Activated CD4-positive, alpha-beta T cell treated with anti-CD3 and anti-CD28 coated beads for 24 hours (primary cell): Measurements from ENCODE around the gene HNF4A.
A peak's percentile ranks its signal among the peaks of the same experiment; 100 is the strongest.
"Not testable (repeated sequence)": the region's sequence is repeated elsewhere in the genome, so short reads cannot be mapped to it uniquely, and the experiment has no call there.

Experiments used
- DNase-seq, 2 donors: peaks; one replicate each; pipeline ENCODE4 v3.0.0-alpha.2; 2020; ENCODE audit warnings: low read depth in 2 of 2

HNF4A gene

DNA sequence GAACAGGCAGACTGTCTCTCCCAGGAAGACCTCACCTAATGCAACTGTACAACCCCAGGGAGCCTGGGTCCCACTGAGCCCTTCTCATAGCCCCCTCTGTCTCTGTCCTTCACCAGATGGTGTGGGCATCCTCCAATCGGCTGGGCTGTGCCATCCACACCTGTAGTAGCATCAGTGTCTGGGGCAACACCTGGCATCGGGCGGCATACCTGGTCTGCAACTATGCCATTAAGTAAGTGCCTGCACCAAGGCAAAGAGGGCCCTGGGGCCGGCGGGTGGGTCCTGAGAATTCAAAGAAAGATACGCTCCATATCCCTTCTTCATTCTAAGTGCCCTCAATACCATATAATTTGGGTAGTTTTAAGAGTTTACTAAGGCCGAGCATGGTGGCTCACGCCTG, 10.4 kb upstream of the HNF4A start:
- DNase-seq: no peak

DNA sequence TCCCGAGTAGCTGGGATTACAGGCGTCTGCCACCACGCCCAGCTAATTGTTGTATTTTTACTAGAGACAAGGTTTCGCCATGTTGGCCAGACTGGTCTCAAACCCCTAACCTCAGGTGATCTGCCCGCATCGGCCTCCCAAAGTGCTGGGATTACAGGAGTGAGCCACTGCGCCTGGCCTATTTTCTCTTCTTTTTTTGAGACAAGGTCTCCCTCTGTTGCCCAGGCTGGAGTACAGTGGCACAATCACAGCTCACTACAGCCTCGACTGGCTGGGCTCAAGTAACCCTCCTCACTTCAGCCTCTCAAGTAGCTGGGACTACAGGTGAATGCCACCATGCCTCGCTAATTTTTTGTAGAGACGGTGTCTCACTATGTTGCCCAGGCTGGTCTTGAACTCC, 9.6 kb upstream of the HNF4A start:
- not testable (repeated sequence) for DNase-seq

- DNase-seq: no peak
Observed at GRCh38 chr20:44348168-44348659, 7.3 kb upstream of the HNF4A start.

GRCh38 chr20:44349349-44349748, 6.2 kb upstream of the HNF4A start:
- DNase-seq: no peak

DNA sequence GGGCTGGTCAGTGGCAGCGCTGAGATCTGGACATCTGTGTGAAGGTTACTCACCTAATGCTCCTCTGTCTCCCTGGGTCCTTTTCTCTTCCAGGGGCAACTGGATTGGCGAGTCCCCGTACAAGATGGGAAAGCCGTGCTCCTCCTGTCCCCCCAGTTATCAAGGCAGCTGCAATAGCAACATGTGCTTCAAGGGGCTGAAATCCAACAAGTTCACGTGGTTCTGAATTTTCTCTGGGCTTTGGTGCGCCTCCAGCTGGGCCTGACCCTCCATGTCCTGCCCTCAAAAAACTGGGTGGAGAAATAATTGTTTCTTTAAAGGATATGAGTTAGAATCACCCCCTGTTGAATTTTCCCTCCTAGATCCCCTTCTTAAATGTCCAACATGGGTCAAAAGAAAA, 4.9 kb upstream of the HNF4A start:
- DNase-seq: no peak

DNA sequence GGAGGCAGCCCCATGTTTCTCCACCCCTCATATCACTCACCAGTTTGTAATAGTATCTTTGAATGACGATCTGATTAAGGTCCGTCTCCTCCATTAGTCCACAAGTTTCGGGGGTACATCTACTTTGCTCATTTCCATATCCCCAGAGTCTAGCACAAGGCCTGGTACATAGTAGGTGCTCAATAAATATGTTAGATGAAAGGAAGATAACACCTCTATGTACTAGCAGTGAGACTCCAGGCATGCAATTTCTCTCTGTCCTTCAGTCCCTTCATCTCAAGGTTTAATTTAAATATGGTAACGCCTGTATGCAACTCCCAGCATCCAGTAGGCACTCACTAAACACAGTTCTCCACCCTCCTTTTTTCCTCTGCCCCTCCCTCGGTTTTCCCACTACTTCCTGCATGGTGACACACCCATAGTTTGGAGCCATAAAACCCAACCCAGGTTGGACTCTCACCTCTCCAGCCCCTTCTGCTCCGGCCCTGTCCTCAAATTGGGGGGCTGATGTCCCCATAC, 461 bp upstream of the HNF4A start:
- no peak for DNase-seq

- DNase-seq: no peak
Observed at GRCh38 chr20:44356353-44356723, 839 bp downstream of the HNF4A start.

DNA sequence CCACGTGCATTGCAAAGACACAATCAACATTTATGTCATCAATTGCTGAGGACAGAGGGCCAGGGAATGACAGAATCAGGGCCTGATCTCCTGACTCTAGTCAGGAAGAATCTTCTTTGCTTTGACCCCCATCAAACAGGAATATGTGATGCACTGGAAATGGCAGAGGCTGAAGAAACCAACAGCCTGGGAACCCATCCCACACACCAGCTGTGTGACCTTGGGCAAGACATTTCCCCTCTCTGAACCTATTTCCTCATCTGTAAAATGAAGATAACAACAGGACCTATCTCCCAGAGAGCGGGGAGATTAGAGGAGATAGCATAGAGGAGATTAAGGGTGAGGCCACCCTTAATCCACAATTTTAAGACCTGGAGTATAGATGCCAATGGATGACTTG, 1.5 kb downstream of the HNF4A start:
- DNase-seq: no peak

DNA sequence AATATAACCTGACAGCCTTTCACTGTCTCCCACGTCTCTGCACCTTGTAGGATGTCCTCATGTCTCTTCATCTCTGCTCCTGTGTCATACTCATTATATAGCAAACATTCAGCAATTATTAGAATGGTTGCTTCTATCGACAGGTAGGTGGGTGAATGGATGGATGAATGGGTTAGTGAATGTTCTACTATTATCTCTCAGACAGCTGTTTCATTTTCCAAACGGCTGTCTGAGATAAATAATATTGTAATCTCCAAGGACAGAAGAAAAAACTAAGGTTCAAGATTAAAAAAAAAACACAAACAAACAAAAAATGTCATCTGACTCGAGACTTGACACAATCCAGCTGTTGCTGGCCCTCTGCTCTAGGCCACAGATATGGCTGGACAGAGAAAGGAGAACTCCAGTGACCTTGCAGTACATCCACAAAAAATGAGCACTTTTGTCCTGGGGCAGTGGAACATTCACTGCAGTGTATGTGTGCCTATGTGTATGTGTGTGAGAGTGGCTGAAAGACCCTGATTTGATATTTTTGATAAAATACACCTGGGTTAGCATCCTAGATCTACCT, 2.1 kb downstream of the HNF4A start:
- DNase-seq: no peak

DNA sequence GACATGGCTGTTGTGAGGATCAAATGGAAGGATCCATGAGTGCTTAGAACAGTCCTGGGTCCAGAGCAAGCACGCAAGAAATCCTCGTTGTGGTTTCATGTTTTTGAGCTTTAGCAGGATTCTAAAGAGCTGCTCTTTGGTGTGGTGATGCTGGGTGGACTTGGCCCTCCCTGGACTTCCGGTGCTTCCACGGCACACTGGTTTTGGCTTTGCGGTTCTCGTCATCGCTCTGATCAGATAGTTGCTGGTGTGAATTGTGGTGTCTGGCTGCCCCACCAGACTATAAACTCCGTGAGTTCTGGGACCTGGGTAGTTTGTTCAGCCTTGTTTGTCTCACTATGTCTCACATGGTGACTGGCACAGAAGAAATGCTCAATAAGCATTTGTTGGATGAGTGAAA, 3.3 kb downstream of the HNF4A start:
- DNase-seq: no peak

GRCh38 chr20:44360221-44360620, 4.7 kb downstream of the HNF4A start:
- no peak for DNase-seq

- DNase-seq: no peak
Observed at GRCh38 chr20:44361021-44361420, 5.5 kb downstream of the HNF4A start.

DNA sequence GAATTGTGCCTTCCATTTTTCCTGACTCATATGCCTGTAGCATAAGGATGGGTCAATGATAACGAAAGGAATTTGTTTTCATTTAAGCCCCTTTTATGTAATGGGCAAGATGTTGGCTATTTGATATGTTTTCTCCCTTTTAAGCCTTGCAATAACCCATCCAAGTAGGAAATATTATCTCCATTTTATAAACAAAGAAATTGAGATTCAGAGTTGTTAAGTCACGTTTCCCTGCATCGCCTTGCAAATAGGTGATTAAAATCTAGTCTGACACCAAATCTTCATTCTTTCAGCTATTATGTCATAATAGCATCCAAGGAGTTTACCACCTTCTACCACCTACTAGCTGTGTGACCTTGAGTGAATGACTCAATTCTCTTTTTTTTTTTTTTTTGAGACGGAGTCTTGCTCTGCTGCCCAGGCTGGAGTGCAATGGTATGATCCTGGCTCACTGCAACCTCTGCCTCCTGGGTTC, 7.0 kb downstream of the HNF4A start:
- no peak for DNase-seq

DNA sequence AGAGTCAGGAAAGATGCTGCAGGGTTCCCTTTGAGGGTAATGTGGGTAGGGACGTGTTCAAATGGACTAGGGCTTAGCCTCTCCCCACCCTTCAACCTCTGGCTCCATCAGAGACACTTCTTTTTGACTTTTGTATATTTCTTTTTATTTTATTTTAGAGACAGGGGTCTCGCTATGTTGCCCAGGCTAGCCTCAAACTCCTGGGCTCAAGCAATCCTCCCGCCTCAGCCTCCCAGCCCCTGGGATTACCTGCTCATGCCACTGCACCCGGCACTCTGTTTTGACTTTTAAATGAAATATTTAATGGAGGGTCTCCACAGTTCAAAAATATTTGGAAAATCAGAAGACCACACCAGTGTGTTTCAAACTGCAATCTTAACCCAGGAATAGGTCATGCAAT, 8.6 kb downstream of the HNF4A start:
- no peak for DNase-seq

DNA sequence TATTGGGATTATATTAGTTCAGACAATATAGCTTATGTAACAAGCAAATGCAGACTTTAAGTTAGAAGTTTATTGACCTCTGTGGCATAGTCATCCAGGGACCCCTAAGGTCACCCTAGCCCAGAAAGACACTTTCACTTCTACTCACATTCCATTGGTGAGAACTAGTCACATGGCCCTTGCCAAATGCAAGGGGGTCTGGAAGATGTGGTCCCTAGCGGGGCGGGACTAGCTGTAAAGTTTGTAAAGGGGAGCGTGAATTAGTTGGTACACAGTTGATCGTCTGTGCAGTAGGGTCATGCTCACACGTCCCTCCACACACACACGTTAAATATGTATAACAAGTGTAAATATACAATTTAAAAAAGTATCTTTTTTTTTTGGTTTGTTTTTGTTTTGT, 9.3 kb downstream of the HNF4A start:
- DNase-seq: no peak

DNA sequence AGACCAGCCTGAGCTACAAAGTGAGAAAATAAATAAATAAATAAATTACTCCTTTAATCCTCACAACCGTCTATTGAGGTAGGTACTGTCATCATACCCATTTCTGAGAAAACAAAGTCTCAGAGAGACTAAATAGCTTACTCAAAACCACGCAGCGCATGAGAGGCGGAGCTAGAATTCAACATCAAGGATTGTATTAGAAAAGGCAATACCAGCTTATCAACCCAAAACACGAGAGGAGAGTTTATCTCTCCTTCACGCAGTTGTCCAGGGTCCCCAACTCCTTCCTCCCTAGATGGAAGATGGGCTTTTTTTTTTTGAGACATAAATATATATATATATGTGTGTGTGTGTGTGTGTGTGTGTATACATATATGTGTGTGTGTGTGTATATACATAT, 12.2 kb downstream of the HNF4A start:
- no peak for DNase-seq

GRCh38 chr20:44370639-44371218, 15.2 kb downstream of the HNF4A start:
- no peak for DNase-seq

DNA sequence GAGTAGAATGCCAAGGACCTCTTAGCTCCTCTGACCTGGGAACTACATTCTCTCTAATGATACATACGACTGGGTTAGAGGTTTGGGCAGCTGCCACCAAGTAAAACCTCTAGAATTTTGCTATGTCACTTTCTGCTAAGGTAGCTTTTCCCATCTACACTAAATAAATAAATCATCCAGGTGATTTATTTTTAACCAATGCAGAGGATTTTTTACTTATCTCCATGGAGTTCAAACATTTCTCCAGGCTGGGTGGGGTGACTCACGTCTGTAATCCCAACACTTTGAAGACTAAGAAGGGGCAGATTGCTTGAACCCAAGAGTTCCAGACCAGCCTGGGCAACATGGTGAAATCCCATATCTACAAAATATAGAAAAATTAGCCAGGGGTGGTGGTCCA, 27.1 kb downstream of the HNF4A start:
- DNase-seq: no peak

GRCh38 chr20:44384423-44385027, 29.0 kb downstream of the HNF4A start:
- peak; percentile 79 to 81 for DNase-seq

GRCh38 chr20:44388466-44389023, 33.0 kb downstream of the HNF4A start:
- peak; percentile 48 to 71 for DNase-seq

DNA sequence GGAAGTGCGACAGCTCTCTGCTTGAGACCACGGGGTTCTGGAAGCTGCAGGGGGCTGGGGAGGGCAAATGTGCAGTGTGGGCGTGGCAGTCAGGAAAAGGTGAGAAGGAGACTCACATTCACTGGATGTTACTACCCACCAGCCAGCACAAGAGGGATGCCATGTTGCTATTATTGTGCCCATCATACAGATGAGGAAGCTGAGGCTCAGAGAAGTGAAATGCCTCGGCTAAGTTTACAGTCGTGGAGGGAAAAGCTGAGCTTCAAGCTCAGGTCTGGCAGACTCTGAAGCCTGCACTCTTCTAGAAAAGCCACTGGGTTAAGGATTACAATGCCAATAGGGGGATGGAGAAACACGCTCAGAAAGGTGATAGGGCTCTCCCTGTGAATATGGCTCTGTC, 34.4 kb downstream of the HNF4A start:
- no peak for DNase-seq

- no peak for DNase-seq
Observed at GRCh38 chr20:44390280-44390679, 34.8 kb downstream of the HNF4A start.
